SH-SY5Y (cell line): ENCODE results near the gene EDIL3.

Experiments
- GATA2 ChIP-seq: IDR thresholded peaks from 2 replicates; pipeline ENCODE4 v1.6.1; 2011; ENCODE audit warnings: mild to moderate bottlenecking, low read depth, low read length
- GATA3 ChIP-seq: IDR thresholded peaks from 2 replicates; pipeline ENCODE4 v1.6.1; 2011; ENCODE audit warnings: low read depth, mild to moderate bottlenecking, low read length, moderate library complexity

DNA sequence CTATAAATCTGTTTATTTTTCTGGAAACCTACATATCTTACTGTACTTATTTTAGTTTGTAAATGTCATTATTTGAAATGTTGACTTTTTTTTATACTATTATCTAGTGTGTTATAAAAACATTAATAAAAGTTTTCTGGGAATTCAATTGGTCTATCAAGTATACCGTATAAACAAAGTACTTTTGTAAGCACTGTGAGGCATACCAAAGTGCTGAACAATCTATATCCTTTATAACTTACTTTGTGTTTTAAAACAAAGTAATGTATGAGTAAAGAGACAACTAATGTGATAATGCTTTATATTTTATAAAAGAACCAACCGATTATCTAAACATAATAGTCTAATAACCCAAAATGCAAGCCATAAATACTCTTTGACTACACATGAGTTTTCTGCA is 23.1 kb downstream of the EDIL3 start:
- no peak for TF ChIP-seq GATA3
- no peak for TF ChIP-seq GATA2
